ENCODE results near the gene VSIG4.

DNA sequence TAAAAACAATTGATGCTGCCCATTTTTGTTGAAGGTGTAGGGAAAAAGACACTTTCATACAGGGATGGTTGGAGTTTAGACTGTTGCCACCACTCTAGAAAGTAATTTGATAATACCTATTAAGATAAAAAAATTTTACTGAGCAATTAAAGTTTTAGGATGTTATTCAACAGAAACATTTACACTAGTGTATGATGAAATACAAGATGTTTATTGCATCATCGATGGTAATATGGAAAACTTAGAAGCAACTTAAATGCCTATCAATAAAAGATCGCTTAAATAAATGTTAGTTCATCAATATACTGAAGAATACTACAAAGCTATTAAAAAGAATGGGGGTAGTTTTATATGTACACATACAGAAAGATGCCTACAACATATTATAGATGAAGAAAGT lies 9.2 kb upstream of the VSIG4 start:
- no peak for TF ChIP-seq NFRKB (IDR thresholded peaks at IDR 0.05)
- TF ChIP-seq BHLHE40 (IDR thresholded peaks at IDR 0.05; ENCODE audit: borderline replicate concordance): no peak
- no peak for TF ChIP-seq SUZ12 (IDR thresholded peaks at IDR 0.05)
- TF ChIP-seq ZNF384 (IDR thresholded peaks at IDR 0.05): no peak
- TF ChIP-seq ARNT (IDR thresholded peaks at IDR 0.05): no peak
- TF ChIP-seq SP1 (IDR thresholded peaks at IDR 0.05): no peak
- no peak for TF ChIP-seq FOXM1 (IDR thresholded peaks at IDR 0.05; ENCODE audit: borderline replicate concordance)
- TF ChIP-seq FOXK2 (IDR thresholded peaks at IDR 0.05): no peak
- no peak for TF ChIP-seq L3MBTL2 (conservative IDR thresholded peaks at IDR 0.05)
- no peak for TF ChIP-seq TARDBP (IDR thresholded peaks at IDR 0.05)
- TF ChIP-seq CTBP1 (IDR thresholded peaks at IDR 0.05; ENCODE audit: borderline replicate concordance): no peak
- TF ChIP-seq ELF4 (IDR thresholded peaks at IDR 0.05): no peak

Measured in HEK293T (cell line).